HG03175 (cell line): ENCODE data around the gene TMEM179.

Experiments
- ATAC-seq: cut with Tn5 transposase; IDR thresholded peaks from one replicate; pipeline ENCODE4 v1.9.1; 2021; ENCODE audit warnings: mild to moderate bottlenecking, moderate library complexity; ENCODE audit not compliant: unreplicated experiment

Gene TMEM179

DNA sequence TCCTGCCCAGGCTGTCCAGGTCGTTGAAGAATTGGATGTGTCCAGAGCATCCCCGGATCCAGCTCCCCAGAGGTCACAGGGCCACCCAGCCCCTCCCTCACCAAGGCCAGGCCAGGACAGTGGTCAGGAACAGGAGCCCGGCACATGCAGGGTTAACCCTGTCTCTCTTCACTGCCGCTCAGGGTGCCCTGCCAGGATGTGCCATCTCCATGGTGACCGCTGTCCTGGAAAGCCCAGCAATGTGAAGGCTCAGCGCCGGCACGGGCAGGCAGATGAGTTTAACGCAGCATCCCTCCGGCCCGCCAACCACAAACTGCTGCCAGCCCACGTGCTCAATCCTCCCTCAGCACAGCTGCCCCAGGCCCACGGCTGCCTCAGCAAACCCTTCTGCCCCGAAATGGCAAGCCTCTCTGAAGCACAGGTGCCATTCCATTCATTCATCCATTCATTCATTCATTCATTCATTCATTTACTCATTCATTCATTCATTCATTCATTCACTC is 4.4 kb downstream of the TMEM179 start:
- no peak for ATAC-seq

DNA sequence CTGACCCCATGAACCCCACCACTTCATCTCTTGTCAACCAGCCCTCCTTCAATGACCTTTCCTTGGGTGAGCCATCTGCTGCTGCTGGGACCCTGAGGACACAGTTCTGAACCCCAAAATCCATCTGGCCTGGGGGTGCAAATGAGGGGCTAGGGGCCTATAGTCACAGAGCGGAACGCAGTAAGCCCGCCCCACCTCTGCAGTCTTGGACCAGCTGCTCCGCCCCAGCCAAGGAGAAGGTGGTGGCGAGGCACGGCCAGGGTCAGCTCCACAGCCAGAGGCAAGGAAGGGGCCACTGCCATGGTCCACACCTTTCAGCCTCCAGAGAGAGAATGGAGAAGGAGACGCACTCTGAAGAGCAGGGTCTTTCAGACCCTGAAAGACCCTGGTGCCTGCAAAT is 5.1 kb downstream of the TMEM179 start:
- ATAC-seq = no peak

- no peak for ATAC-seq
Observed at GRCh38 chr14:104598910-104599273, 5.7 kb downstream of the TMEM179 start.

DNA sequence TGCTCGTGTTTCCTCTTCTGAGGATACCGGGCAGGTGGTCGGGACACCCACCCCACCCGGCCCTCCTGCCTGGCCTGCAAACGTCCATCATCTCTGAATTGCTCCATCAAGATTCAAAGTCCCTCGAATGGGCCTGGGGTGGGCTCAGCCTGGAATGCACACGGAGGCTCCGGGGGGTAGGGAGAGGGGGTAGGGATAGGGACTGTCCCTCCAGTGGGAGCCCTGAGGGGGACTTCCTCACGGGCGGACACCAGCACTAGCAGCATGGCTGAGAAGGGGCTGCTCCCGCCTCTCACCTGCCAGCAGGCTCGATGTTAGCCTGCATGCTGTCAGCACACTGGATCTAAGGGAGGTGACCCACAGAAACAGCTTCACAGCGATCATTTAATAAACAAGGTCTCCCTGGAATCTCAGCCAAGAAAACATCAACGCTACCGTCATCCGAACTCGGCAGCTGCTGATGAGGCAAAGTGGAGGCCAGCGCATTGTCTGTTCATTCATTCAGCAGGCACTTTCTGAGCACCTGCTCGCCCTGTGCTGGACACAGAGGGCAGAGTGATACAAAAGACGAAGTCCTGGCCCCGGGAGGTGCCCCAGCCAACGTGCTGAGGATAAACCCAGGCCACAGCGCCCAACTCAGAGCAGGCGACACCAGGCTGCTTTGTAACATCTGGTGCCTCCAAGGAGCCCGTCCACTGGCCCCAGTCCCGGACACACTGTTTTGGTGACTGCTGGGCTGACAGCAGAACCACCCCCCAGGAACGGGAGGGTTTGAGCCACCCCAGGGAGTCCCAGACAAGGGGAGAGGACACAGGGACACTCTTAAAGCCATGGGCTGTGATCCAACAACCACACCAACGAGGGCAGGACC is 6.3 kb downstream of the TMEM179 start:
- no peak for ATAC-seq

GRCh38 chr14:104597576-104597975 is 7.0 kb downstream of the TMEM179 start:
- no peak for ATAC-seq

DNA sequence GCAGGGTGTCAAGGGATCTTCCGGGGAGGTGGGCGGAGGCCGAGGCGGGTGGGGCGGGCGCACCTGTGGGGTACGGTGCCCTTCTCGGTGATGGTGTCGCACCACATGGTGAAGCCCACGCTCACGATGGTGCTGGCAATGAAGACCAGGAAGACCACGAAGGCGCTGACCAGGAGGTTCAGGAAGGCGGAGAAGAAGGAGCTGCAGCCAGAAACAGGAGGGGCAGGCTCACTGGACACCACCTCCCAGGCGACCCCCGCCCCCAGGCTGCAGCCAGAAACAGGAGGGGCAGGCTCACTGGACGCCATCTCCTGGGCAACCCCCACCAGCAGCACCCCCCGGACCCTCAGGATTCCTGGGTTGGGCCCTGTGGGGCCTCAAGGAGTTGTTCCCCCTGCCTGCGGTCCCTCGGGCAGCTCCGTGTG is 7.6 kb downstream of the TMEM179 start:
- ATAC-seq = no peak

- ATAC-seq = no peak
Observed at GRCh38 chr14:104596451-104596918, 8.1 kb downstream of the TMEM179 start.

DNA sequence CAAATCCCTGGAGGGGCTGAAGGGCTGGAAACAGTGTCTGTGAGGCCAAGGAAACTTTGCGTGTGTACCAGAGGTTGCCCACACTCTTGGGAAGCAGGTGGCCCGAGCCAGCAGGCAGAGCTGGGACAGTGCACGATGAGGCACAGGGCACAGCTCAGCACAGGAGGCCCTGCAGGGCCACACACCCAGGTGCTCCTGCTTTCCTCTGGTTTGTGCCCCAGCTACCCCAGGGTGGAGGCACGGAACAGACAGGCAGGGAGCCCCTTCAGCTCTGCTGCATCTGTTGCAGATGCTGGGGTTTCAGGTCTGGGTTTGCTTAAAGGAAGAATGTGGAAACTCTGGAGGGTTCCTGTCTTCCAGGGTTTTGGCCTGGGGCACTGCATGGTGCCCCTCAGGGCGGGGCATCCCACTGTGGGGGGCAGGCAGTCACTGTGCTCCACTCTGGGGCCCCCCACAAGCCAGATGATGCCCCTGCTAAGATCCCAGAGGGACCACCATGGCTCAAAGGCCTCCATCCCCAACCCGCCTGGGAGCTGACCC is 8.6 kb downstream of the TMEM179 start:
- no peak for ATAC-seq

DNA sequence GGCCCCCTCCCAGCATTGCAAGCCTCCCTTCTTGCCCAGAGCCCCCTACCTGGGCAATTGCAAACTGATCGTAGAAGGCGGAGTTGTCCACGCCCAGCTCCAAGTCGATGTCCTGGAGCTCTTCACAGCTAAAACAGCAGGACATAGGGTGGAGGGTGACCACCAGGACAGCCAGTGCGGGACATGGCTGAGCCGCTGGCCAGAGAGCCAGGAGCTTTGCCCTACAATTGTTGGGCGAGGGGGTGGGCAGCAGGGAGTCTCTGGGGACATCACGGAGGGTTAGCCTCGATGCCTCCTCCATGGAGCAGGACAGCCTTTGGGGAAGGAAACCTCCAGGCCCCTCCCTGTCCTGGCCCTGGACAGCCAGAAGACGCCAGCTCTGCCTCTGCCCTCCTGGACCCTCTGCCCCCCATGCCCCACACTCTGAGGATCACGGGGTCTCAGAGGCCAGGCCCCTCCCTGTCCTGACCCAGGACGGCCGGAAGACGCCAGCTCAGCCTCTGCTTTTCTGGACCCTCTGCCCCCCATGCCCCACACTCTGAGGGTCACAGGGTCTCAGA is 9.4 kb downstream of the TMEM179 start:
- ATAC-seq = no peak

DNA sequence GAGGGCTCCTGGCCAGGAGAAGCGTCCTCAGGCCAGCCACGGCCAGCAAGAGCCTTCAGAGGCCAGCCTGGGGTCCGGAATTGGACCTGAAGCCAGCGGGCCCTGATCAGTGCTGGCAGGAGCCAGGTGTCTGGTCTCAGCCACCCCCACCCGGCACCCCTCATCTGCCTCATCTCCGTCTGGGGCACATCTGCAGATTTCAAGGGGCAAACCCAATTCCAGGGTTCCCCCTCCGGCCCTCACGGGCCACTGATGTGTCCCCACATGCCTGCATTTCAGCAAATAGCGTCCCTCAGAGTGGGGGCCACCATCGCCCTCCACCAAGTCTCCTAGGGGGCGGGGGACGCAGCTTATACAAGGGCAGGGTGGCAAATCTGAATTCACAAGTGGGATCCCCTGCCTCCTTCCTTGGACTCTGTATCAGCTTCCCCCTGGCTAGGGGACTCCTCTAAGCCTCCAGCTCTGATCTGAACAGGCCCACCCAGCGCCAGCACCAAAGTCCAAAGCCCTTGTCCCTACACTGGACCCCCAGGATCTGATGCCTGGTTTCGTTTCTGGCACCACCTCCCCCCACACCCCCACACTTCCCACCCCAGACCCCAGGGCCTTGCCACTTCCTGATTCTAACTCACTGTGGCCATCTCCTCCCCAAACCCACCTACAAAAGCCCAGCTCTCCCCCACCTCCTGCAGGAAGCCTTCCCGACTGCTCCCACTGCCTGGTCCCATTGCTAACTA is 10.1 kb downstream of the TMEM179 start:
- no peak for ATAC-seq

GRCh38 chr14:104593710-104594136 is 10.8 kb downstream of the TMEM179 start:
- no peak for ATAC-seq

DNA sequence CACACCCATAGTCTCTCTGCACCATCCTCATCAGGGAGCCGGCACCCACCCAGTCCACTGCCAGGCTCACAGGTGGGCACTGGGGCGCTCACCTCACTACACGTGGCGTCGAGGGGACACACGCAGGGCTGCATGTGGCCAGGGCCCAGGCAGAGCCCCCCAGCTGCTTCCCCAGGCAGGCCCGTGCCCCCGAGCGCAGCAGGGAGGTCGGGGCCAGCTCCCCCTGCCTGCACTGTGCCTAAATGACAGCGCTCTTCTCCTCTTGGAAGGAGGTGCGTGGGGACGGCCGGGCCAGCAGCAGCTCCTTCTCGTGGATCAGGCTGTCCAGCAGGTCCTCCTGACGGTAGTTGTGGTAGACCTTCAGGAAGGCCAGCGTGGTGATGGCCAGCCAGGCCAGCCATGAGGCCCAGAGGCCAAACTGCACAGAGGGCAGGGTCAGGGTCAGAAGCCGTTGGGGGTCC is 11.3 kb downstream of the TMEM179 start:
- ATAC-seq = no peak

GRCh38 chr14:104592785-104593184 is 11.8 kb downstream of the TMEM179 start:
- ATAC-seq = no peak

DNA sequence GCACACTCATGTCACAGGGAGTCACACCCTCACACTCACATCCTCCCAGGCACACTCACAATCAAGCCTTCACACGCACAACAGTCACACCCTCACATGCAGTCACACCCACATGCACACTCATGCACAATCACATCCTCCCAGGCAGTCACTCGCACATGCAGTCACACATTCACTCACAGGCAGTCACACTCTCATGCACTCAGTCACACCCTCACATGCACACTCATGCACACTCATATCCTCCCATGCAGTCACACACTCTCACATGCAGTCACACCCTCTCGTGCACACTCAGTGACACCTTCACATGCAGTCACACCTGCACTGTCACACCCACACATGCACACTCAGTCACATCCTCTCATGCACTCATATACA is 12.3 kb downstream of the TMEM179 start:
- ATAC-seq = no peak

- no peak for ATAC-seq
Observed at GRCh38 chr14:104591506-104592291, 12.9 kb downstream of the TMEM179 start.

GRCh38 chr14:104591031-104591430 is 13.5 kb downstream of the TMEM179 start:
- no peak for ATAC-seq

DNA sequence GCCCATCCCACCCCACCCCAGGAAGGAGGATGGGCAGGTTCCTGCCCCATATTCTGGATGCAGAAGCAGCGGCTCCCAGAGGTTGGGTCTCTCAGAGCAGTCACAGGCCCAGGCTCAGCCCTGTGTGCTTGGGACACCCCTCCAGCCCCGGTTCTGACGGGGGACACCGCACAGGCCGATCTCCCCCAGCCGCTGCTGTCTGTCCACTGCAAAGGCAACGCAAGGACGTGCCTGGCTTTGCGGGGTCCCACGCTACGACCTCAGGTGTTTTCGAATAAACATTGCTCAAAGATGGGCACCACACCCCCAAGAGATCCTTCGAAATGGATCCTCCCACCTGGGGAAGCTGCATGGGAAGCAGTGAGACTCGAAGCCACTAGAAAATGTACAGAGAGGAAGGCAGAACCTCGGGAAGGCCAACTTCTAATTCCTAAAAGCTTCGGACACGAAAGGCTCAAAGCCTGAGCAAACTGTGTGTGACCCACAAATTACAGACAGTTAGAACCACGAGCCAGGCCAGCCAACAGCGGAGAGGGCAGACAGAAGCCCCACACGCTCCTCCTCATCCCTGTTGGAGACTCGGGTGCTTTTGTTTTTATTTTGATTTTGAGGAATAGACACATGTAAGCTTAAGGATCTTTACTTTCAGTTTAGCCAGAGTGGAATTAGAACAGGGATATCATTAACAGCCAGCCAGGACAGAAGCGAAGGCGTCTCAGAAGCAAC is 14.2 kb downstream of the TMEM179 start:
- no peak for ATAC-seq

GRCh38 chr14:104589338-104590195 is 15.0 kb downstream of the TMEM179 start:
- no peak for ATAC-seq
